ENCODE data around the gene CDH26.

DNA sequence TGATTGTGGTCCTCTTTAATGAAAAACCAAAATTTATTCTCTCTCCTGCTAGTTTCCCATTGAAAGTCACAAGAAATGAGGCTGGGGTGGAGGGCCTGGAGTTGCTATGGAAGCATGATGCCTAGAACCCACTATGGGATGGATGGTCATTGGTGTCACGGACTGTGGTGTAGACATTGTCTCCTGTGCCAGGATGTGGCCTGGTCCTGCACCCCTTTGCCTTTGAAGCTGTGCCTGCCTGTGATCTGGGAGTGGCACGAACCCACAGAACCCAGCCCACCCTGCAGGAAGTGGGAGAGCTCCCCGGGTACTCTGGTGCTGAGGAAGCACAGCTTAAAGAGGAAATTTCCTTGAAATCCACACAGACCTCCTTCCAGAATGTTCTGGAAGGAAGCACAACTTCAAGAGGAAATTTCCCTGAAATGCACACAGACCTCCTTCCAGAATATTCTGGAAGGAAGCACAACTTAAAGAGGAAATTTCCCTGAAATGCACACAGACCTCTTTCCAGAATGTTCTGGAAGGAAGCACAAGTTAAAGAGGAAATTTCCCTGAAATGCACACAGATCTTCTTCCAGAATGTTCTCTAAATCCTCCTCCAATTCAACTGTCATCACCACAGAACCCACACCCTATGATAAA, 105.6 kb downstream of the CDH26 start:
- TF ChIP-seq, protein P1, sequence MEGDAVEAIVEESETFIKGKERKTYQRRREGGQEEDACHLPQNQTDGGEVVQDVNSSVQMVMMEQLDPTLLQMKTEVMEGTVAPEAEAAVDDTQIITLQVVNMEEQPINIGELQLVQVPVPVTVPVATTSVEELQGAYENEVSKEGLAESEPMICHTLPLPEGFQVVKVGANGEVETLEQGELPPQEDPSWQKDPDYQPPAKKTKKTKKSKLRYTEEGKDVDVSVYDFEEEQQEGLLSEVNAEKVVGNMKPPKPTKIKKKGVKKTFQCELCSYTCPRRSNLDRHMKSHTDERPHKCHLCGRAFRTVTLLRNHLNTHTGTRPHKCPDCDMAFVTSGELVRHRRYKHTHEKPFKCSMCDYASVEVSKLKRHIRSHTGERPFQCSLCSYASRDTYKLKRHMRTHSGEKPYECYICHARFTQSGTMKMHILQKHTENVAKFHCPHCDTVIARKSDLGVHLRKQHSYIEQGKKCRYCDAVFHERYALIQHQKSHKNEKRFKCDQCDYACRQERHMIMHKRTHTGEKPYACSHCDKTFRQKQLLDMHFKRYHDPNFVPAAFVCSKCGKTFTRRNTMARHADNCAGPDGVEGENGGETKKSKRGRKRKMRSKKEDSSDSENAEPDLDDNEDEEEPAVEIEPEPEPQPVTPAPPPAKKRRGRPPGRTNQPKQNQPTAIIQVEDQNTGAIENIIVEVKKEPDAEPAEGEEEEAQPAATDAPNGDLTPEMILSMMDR (IDR thresholded peaks at IDR 0.05), result no peak
- TF ChIP-seq EZH2 (IDR thresholded peaks at IDR 0.05; ENCODE audit: borderline replicate concordance, insufficient read depth, low read depth, low read length, poor library complexity, severe bottlenecking), result no peak

All from B cell (primary cell).